Endodermal cell (in vitro differentiated cells): ENCODE measurements around the gene RTCA. TPM values are rescaled to one million over a fixed set of nuclear protein-coding genes. Genes with fewer than 3 reads are reported as not detected.

Experiments used
- DNase-seq: peaks from one replicate; pipeline ENCODE4 v3.0.0-alpha.2; 2017
- H3K27ac ChIP-seq: 2 replicates; pipeline ENCODE4 v1.5.1; 2013; ENCODE audit warnings: mild to moderate bottlenecking, low read depth, low read length, moderate library complexity
- H3K27me3 ChIP-seq: 2 replicates; pipeline ENCODE4 v1.6.1; 2013; ENCODE audit warnings: mild to moderate bottlenecking, low read length, moderate library complexity; ENCODE audit not compliant: insufficient read depth, control insufficient read depth, poor library complexity, severe bottlenecking
- H3K36me3 ChIP-seq: 2 replicates; pipeline ENCODE4 v1.7.0; 2013; ENCODE audit warnings: mild to moderate bottlenecking, low read length, moderate library complexity; ENCODE audit not compliant: control insufficient read depth, insufficient read depth
- H3K4me1 ChIP-seq: one replicate; pipeline ENCODE4 v1.7.0; 2013; ENCODE audit warnings: low read length; ENCODE audit not compliant: control insufficient read depth, insufficient read depth
- H3K4me3 ChIP-seq: 2 replicates; pipeline ENCODE4 v1.5.1; 2013; ENCODE audit warnings: mild to moderate bottlenecking, low read length, moderate library complexity
- H3K9ac ChIP-seq: 2 replicates; pipeline ENCODE4 v1.6.1; 2013; ENCODE audit warnings: mild to moderate bottlenecking, low read length, moderate library complexity; ENCODE audit not compliant: poor library complexity, severe bottlenecking; ENCODE audit errors: extremely low read depth
- H3K9me3 ChIP-seq: 2 replicates; pipeline ENCODE4 v1.6.1; 2013; ENCODE audit warnings: mild to moderate bottlenecking, low read length, moderate library complexity; ENCODE audit not compliant: control insufficient read depth
- H3K27ac Mint-ChIP-seq: 2 replicates; pipeline ENCODE4 v1.8.0; 2020; ENCODE audit warnings: mixed read lengths
- H3K27me3 Mint-ChIP-seq: 2 replicates; pipeline ENCODE4 v1.8.0; 2021; ENCODE audit warnings: mild to moderate bottlenecking, mixed read lengths; ENCODE audit not compliant: insufficient read depth
- H3K36me3 Mint-ChIP-seq: 2 replicates; pipeline ENCODE4 v1.8.0; 2020; ENCODE audit warnings: low read depth, mixed read lengths
- H3K4me1 Mint-ChIP-seq: 2 replicates; pipeline ENCODE4 v1.8.0; 2020; ENCODE audit warnings: mixed read lengths
- H3K4me3 Mint-ChIP-seq: 2 replicates; pipeline ENCODE4 v1.8.0; 2020; ENCODE audit warnings: mild to moderate bottlenecking, moderate library complexity, mixed read lengths
- H3K9me3 Mint-ChIP-seq: 2 replicates; pipeline ENCODE4 v1.8.0; 2020; ENCODE audit warnings: mild to moderate bottlenecking, mixed read lengths
- CTCF ChIP-seq: fragments of 200-600 bp; sonication (generic); conservative IDR thresholded peaks from 2 replicates; pipeline ENCODE4 v1.5.0; 2021; ENCODE audit warnings: antibody characterized with exemption, mild to moderate bottlenecking
- WGBS, 2 experiments: methylation state at CpG; one replicate each; pipeline versions ENCODE4 v1.1.5 to v1.1.7; 2013; ENCODE audit warnings: missing lambda C conversion rate in 2 of 2, mixed read lengths in 1 of 2; ENCODE audit not compliant: insufficient coverage in 1 of 2, insufficient read length in 1 of 2; 5-methylcytosine and 5-hydroxymethylcytosine counted together
- total RNA-seq, 2 donors: library from RNA; stranded (reverse); fragmentation: NEBNext Ultra II Directional in 1 of 2; extraction: Animal tissue kit (Norgen Biotek cat#: 25700) in 1 of 2; gene quantifications; 2 replicates in 1 of 2; 3 replicates in 1 of 2; pipeline ENCODE4 v1.2.1, GENCODE V29; 2021

The RTCA gene
- total RNA-seq, 2 donors from 2014 or later: 46.0 to 49.8 TPM

DNA sequence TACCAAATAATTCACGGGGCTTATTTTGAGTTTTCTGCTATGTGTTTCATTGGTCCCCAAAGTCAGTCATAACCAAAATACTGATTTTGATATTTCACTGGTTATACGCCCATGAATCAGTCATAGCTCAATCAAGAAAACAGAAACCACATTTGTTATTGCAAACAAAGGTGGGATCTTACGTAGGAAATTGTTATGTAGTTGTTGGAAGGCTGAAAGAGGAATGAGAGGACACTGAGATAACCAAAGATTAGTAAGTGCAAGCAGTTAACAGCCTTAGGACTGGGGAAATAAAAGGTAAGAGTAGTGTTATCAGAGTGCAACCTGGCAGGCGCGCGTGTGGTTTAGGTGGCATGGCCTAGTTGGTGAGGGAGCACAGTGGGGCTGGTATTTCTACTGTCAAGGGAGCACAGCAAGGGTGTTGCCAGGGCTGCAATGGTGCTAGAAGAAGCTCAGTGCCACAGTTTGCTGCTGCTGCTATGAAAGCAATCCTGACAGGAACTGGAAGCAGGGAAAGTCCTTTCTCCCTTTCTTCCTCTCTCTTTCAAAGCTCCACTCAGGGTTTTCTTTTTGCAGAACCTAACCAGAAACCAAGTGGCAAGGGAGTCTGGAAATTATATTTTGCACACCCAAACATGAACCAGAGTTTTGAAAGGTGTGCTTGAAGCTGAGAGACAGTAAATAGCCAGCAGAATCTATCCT, 33.7 kb downstream of the RTCA start:
- no peak overlapping the region for H3K4me3 Mint-ChIP-seq
- Histone ChIP-seq H3K9ac (no peak overlapping the region), H3K27ac (no peak overlapping the region)

GRCh38 chr1:100300691-100301090, 34.7 kb downstream of the RTCA start:
- Histone ChIP-seq H3K9ac (no peak overlapping the region), H3K27ac (no peak overlapping the region), H3K4me3 (no peak overlapping the region), H3K27me3 (no peaks in the 10 kb centered on the region), H3K36me3 (no peaks in the 10 kb centered on the region), H3K4me1 (peaks cover 4% of the 10 kb centered on the region), H3K9me3 (no peaks in the 10 kb centered on the region)
- DNase-seq: no peak
- Mint-ChIP-seq H3K27ac (no peak overlapping the region), H3K4me3 (no peak overlapping the region), H3K27me3 (peaks cover 25% of the 10 kb centered on the region), H3K4me1 (peaks cover 8% of the 10 kb centered on the region), H3K9me3 (peaks cover 5% of the 10 kb centered on the region), H3K36me3 (peaks cover 6% of the 10 kb centered on the region)
- 88 to 96% methylated on average over 5 of the region's 5 CpGs for WGBS, 2 experiments
- TF ChIP-seq CTCF: no peak

More for the DNA sequence above, 33.7 kb downstream of the RTCA start:
- H3K27me3 Mint-ChIP-seq: peaks cover 25% of the 10 kb centered on the region
- Histone ChIP-seq H3K36me3 (no peaks in the 10 kb centered on the region), H3K4me3 (no peak overlapping the region), H3K9me3 (no peaks in the 10 kb centered on the region), H3K4me1 (peaks cover 4% of the 10 kb centered on the region), H3K27me3 (no peaks in the 10 kb centered on the region)
- H3K36me3 Mint-ChIP-seq: peaks cover 6% of the 10 kb centered on the region
- no peak overlapping the region for H3K27ac Mint-ChIP-seq
- peaks cover 8% of the 10 kb centered on the region for H3K4me1 Mint-ChIP-seq
- TF ChIP-seq CTCF: no peak
- DNase-seq: no peak
- H3K9me3 Mint-ChIP-seq: peaks cover 5% of the 10 kb centered on the region
- 85 to 92% methylated on average over 3 to 6 of the region's 6 CpGs for WGBS, 2 experiments

DNA sequence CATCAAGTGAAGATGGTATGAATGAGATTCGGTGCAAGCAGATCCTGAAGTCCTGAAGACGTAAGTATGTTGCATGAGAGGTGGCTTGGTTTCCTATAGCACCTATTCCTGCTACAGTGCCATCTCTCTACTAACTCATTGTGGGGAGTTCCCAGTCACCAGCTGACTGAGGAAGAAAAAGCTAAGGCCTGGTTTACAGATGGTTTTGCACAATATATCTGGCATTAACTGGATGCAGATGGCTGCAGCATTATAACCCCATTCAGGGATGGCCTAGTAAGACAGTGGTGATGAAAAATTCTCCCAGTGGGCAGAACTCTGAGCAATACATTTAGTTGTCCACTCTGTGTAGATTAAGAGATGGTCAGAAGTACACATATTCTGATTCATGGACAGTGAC, 36.7 kb downstream of the RTCA start:
- Histone ChIP-seq H3K9me3 (peaks cover 9% of the 10 kb centered on the region), H3K4me3 (no peak overlapping the region), H3K27me3 (no peaks in the 10 kb centered on the region), H3K9ac (no peak overlapping the region), H3K4me1 (peaks cover 4% of the 10 kb centered on the region), H3K36me3 (no peaks in the 10 kb centered on the region), H3K27ac (no peak overlapping the region)
- no peak for DNase-seq
- Mint-ChIP-seq H3K36me3 (no peaks in the 10 kb centered on the region), H3K27ac (no peak overlapping the region), H3K27me3 (peaks cover 23% of the 10 kb centered on the region), H3K4me1 (peaks cover 8% of the 10 kb centered on the region), H3K4me3 (no peak overlapping the region), H3K9me3 (peaks cover 2% of the 10 kb centered on the region)
- 97 to 100% methylated on average over 2 of the region's 2 CpGs for WGBS, 2 experiments
- no peak for TF ChIP-seq CTCF
